ENCODE data around the gene VAV2.

DNA sequence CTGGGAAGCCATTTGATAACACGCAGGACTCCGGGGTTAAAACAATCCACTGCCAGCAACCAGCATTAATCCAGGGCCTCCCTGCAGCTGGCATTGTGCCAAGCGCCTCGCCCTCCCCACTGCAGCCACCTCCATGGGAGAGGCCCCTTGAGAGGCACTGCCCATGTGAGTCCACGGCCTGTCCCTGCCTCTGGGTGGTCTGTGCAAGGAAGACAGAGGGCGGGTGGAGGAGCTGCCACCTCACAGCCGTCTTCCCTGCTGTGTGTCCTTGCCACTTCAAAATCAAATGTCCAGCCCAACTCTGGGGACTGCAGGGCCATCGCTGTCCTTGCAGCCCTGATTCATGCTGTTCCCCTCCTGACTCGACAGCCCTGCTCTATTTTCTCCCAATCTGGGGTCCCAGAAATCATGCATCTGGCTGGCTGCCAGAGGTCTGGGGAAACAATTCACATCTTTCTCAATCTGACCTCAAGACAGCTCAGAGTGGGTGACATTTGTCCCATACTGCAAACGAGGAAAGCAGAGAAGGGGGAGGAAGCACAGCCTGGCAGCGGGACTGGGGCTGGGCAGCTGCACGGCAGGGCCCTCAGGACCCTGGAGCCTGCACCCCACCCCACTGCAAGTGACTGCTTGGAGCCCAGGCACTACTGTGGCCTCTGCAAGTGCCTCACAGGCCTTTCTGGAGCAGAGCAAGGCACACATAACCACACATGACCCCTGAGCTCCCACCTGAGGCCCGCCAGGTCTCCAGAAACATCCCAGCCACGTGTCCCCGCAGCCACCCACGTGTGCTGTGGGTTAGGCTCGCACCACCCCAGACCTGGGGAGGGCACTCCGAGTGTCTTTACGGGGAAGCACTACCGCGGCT lies 48.9 kb upstream of the VAV2 start:
- no peak for TF ChIP-seq POLR2A (IDR thresholded peaks at IDR 0.05; ENCODE audit: low read depth)
- TF ChIP-seq, protein P1, sequence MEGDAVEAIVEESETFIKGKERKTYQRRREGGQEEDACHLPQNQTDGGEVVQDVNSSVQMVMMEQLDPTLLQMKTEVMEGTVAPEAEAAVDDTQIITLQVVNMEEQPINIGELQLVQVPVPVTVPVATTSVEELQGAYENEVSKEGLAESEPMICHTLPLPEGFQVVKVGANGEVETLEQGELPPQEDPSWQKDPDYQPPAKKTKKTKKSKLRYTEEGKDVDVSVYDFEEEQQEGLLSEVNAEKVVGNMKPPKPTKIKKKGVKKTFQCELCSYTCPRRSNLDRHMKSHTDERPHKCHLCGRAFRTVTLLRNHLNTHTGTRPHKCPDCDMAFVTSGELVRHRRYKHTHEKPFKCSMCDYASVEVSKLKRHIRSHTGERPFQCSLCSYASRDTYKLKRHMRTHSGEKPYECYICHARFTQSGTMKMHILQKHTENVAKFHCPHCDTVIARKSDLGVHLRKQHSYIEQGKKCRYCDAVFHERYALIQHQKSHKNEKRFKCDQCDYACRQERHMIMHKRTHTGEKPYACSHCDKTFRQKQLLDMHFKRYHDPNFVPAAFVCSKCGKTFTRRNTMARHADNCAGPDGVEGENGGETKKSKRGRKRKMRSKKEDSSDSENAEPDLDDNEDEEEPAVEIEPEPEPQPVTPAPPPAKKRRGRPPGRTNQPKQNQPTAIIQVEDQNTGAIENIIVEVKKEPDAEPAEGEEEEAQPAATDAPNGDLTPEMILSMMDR (IDR thresholded peaks at IDR 0.05), result no peak

Measured in esophagus muscularis mucosa (tissue), 3 donors.